Mesenchymal stem cell (in vitro differentiated cells and primary cell): ENCODE data around the gene CHRM2.

ENCODE experiments used
- DNase-seq: peaks from one replicate; pipeline ENCODE4 v3.0.0-alpha.2; 2013
- H2AFZ ChIP-seq: one replicate; pipeline ENCODE4 v1.6.1; 2013; ENCODE audit warnings: low read depth, mild to moderate bottlenecking, control low read depth, inconsistent platforms, low read length, moderate library complexity
- H2AK5ac ChIP-seq: 2 replicates; pipeline ENCODE4 v1.6.1; 2013; ENCODE audit warnings: low read length, moderate library complexity, mild to moderate bottlenecking, inconsistent platforms; ENCODE audit not compliant: severe bottlenecking
- H2BK120ac ChIP-seq: one replicate; pipeline ENCODE4 v1.6.1; 2013; ENCODE audit warnings: low read depth, mild to moderate bottlenecking, inconsistent platforms, low read length, moderate library complexity
- H2BK12ac ChIP-seq, 2 experiments: one replicate each; pipeline ENCODE4 v1.6.1; 2013; ENCODE audit warnings: inconsistent platforms in 2 of 2, low read length in 2 of 2, mild to moderate bottlenecking in 2 of 2, moderate library complexity in 2 of 2, control low read depth in 1 of 2
- H2BK15ac ChIP-seq: one replicate; pipeline ENCODE4 v1.6.1; 2013; ENCODE audit warnings: mild to moderate bottlenecking, low read depth, inconsistent platforms; ENCODE audit not compliant: poor library complexity, severe bottlenecking
- H2BK5ac ChIP-seq: 2 replicates; pipeline ENCODE4 v1.6.1; 2013; ENCODE audit warnings: low read depth, mild to moderate bottlenecking, low read length, control low read depth, inconsistent platforms; ENCODE audit not compliant: poor library complexity, severe bottlenecking
- H3K14ac ChIP-seq, 2 experiments: one replicate each; pipeline ENCODE4 v1.6.1; 2013; ENCODE audit warnings: inconsistent platforms in 2 of 2, low read length in 2 of 2, control low read depth in 1 of 2, mild to moderate bottlenecking in 1 of 2, moderate library complexity in 1 of 2
- H3K18ac ChIP-seq, 2 experiments: one replicate each; pipeline ENCODE4 v1.6.1; 2013; ENCODE audit warnings: inconsistent platforms in 2 of 2, low read length in 2 of 2, control low read depth in 1 of 2, low read depth in 1 of 2, mild to moderate bottlenecking in 1 of 2
- H3K23ac ChIP-seq, 2 experiments: one replicate each; pipeline ENCODE4 v1.6.1; 2013; ENCODE audit warnings: inconsistent platforms in 2 of 2, low read length in 2 of 2, mild to moderate bottlenecking in 2 of 2, moderate library complexity in 2 of 2, control low read depth in 1 of 2
- H3K27ac ChIP-seq: 2 replicates; pipeline ENCODE4 v1.5.1; 2013; ENCODE audit warnings: mild to moderate bottlenecking, moderate library complexity, low read length, control low read depth, inconsistent platforms; ENCODE audit not compliant: poor library complexity, severe bottlenecking
- H3K27me3 ChIP-seq, 2 experiments: 2 replicates each; pipeline versions ENCODE4 v1.6.1 to v1.7.0; 2013; ENCODE audit warnings: low read length in 2 of 2, mild to moderate bottlenecking in 2 of 2, moderate library complexity in 2 of 2, control low read depth in 1 of 2, inconsistent platforms in 1 of 2; ENCODE audit not compliant: control insufficient read depth in 1 of 2, insufficient read depth in 1 of 2
- H3K36me3 ChIP-seq, 2 experiments: 2 replicates each; pipeline versions ENCODE4 v1.6.1 to v1.7.0; 2013; ENCODE audit warnings: low read length in 2 of 2, control low read depth in 1 of 2, inconsistent platforms in 1 of 2, low read depth in 1 of 2, mild to moderate bottlenecking in 1 of 2; ENCODE audit not compliant: insufficient read depth in 2 of 2, control insufficient read depth in 1 of 2
- H3K4ac ChIP-seq, 2 experiments: one replicate each; pipeline ENCODE4 v1.6.1; 2013; ENCODE audit warnings: inconsistent platforms in 2 of 2, low read length in 2 of 2, mild to moderate bottlenecking in 2 of 2, moderate library complexity in 2 of 2, control low read depth in 1 of 2, low read depth in 1 of 2
- H3K4me1 ChIP-seq: 2 replicates; pipeline ENCODE4 v1.6.1; 2013; ENCODE audit warnings: low read depth, low read length, control low read depth; ENCODE audit not compliant: control insufficient read depth, insufficient read depth
- H3K4me2 ChIP-seq: 2 replicates; pipeline ENCODE4 v1.6.1; 2013; ENCODE audit warnings: low read length, mild to moderate bottlenecking, inconsistent platforms; ENCODE audit not compliant: poor library complexity, severe bottlenecking
- H3K4me3 ChIP-seq, 2 experiments: 2 replicates each; pipeline versions ENCODE4 v1.5.1 to v1.7.0; 2013; ENCODE audit warnings: low read length in 2 of 2, mild to moderate bottlenecking in 2 of 2, control low read depth in 1 of 2, low read depth in 1 of 2; ENCODE audit not compliant: insufficient read depth in 1 of 2
- H3K79me1 ChIP-seq: replicated peaks from 2 replicates; pipeline ENCODE4 v1.6.1; 2013; ENCODE audit warnings: mild to moderate bottlenecking, control low read depth, low read length, inconsistent platforms; ENCODE audit not compliant: poor library complexity, severe bottlenecking
- H3K9ac ChIP-seq: 2 replicates; pipeline ENCODE4 v1.7.0; 2013; ENCODE audit warnings: mild to moderate bottlenecking, low read length, moderate library complexity
- H3K9me3 ChIP-seq: 2 replicates; pipeline ENCODE4 v1.7.0; 2013; ENCODE audit warnings: mild to moderate bottlenecking, low read length; ENCODE audit not compliant: control insufficient read depth
- H4K8ac ChIP-seq: one replicate; pipeline ENCODE4 v1.6.1; 2013; ENCODE audit warnings: inconsistent platforms, mild to moderate bottlenecking, low read length, moderate library complexity
- H4K91ac ChIP-seq: one replicate; pipeline ENCODE4 v1.6.1; 2013; ENCODE audit warnings: mild to moderate bottlenecking, low read length, inconsistent platforms
- WGBS: methylation state at CpG from one replicate; pipeline ENCODE4 v1.1.7; 2013; ENCODE audit warnings: mixed read lengths; 5-methylcytosine and 5-hydroxymethylcytosine counted together

The CHRM2 gene

DNA sequence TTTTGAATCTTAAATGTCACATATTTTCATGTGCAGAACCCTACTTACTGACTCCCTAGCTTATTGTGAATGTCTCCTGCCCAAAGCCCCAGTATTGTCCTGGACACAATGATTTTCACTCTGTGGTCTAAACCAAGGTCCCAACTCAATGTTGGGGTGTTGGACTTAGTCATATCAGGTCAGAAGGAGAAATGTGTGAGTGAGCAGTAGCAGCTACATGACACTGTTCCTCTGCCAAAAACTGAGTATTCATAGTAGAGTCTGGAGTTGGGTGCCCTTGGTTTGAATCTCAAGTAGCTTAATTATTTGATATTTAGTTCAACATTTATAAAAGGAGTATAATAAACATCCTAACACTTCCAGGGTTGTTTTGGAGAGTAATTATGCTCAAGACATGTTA, 141.0 kb downstream of the CHRM2 start:
- no peak overlapping the region for H2BK5ac ChIP-seq
- H3K9me3 ChIP-seq: no peaks in the 10 kb centered on the region
- H2BK12ac ChIP-seq: no peak overlapping the region
- no peak overlapping the region for H2BK15ac ChIP-seq
- no peak overlapping the region for H3K27ac ChIP-seq
- no peaks in the 10 kb centered on the region for H3K79me1 ChIP-seq
- no peak overlapping the region for H3K4me2 ChIP-seq
- no peaks in the 10 kb centered on the region for H3K36me3 ChIP-seq
- no peak overlapping the region for H3K14ac ChIP-seq
- peak overlapping the region in 1 of 2 experiments; percentile 0 for H3K18ac ChIP-seq
- H2AFZ ChIP-seq: no peak overlapping the region
- no peak overlapping the region for H2AK5ac ChIP-seq
- no peak overlapping the region for H3K9ac ChIP-seq
- H4K8ac ChIP-seq: no peak overlapping the region
- H3K27me3 ChIP-seq: no peaks in the 10 kb centered on the region
- no peaks in the 10 kb centered on the region for H3K4me1 ChIP-seq
- no peak for DNase-seq
- no peak overlapping the region for H4K91ac ChIP-seq
- H3K23ac ChIP-seq: no peak overlapping the region
- no peak overlapping the region for H2BK120ac ChIP-seq
- no peak overlapping the region for H3K4ac ChIP-seq
- no peak overlapping the region for H3K4me3 ChIP-seq

- Histone ChIP-seq H3K36me3 (no peaks in the 10 kb centered on the region), H2BK120ac (no peak overlapping the region), H3K4ac (peak overlapping the region in 1 of 2 experiments; percentile 7), H3K23ac (no peak overlapping the region), H4K91ac (no peak overlapping the region), H3K79me1 (no peaks in the 10 kb centered on the region), H2AK5ac (no peak overlapping the region), H3K4me2 (no peak overlapping the region), H3K14ac (no peak overlapping the region), H4K8ac (no peak overlapping the region), H3K27me3 (no peaks in the 10 kb centered on the region), H2BK12ac (no peak overlapping the region), H3K9me3 (no peaks in the 10 kb centered on the region), H3K4me1 (no peaks in the 10 kb centered on the region), H3K9ac (no peak overlapping the region), H2AFZ (no peak overlapping the region), H3K27ac (no peak overlapping the region), H3K18ac (peak overlapping the region in 1 of 2 experiments; percentile 11), H2BK15ac (no peak overlapping the region), H2BK5ac (no peak overlapping the region), H3K4me3 (no peak overlapping the region)
- WGBS: 94% methylated on average over 3 of the region's 3 CpGs
- DNase-seq: no peak
Observed at GRCh38 chr7:137015015-137015414, 146.6 kb downstream of the CHRM2 start.

GRCh38 chr7:137017221-137017620, 148.8 kb downstream of the CHRM2 start:
- Histone ChIP-seq H3K36me3 (no peaks in the 10 kb centered on the region), H3K4me1 (no peaks in the 10 kb centered on the region), H2BK120ac (no peak overlapping the region), H2AFZ (no peak overlapping the region), H3K9ac (no peak overlapping the region), H4K91ac (no peak overlapping the region), H3K27ac (no peak overlapping the region), H2AK5ac (no peak overlapping the region), H2BK15ac (no peak overlapping the region), H3K9me3 (no peaks in the 10 kb centered on the region), H3K23ac (no peak overlapping the region), H3K4me2 (no peak overlapping the region), H3K4me3 (no peak overlapping the region), H2BK12ac (no peak overlapping the region), H3K4ac (no peak overlapping the region), H4K8ac (no peak overlapping the region), H2BK5ac (no peak overlapping the region), H3K18ac (no peak overlapping the region), H3K27me3 (no peaks in the 10 kb centered on the region), H3K79me1 (no peaks in the 10 kb centered on the region), H3K14ac (no peak overlapping the region)
- WGBS: 57% methylated on average over 1 of the region's 1 CpG
- no peak for DNase-seq

- Histone ChIP-seq H2AFZ (no peak overlapping the region), H2BK12ac (no peak overlapping the region), H2BK5ac (no peak overlapping the region), H4K91ac (no peak overlapping the region), H2BK120ac (no peak overlapping the region), H2AK5ac (no peak overlapping the region), H3K4me3 (no peak overlapping the region), H3K18ac (no peak overlapping the region), H3K14ac (no peak overlapping the region), H3K4me2 (no peak overlapping the region), H3K9me3 (no peaks in the 10 kb centered on the region), H3K36me3 (no peaks in the 10 kb centered on the region), H3K27ac (no peak overlapping the region), H4K8ac (no peak overlapping the region), H3K4me1 (no peaks in the 10 kb centered on the region), H2BK15ac (no peak overlapping the region), H3K4ac (no peak overlapping the region), H3K27me3 (no peaks in the 10 kb centered on the region), H3K9ac (no peak overlapping the region), H3K23ac (no peak overlapping the region), H3K79me1 (no peaks in the 10 kb centered on the region)
- 100% methylated on average over 2 of the region's 3 CpGs for WGBS
- DNase-seq: no peak
Observed at GRCh38 chr7:137018468-137018867, 150.0 kb downstream of the CHRM2 start.
